Left renal pelvis (tissue), 4 donors: ENCODE results near the gene ZFP69B. TPM values are rescaled to one million over a fixed set of nuclear protein-coding genes. Genes with fewer than 3 reads are reported as not detected.
A peak's percentile ranks its signal among the peaks of the same experiment; 100 is the strongest.
"Not testable (repeated sequence)": the region's sequence is repeated elsewhere in the genome, so short reads cannot be mapped to it uniquely, and the experiment has no call there.

Experiments
- DNase-seq, 4 donors: peaks; one replicate each; pipeline ENCODE4 v3.0.0-alpha.2; 2013; ENCODE audit warnings: low read depth in 4 of 4, low spot score in 3 of 4
- polyA plus RNA-seq, 4 donors: library from polyadenylated mRNA; unstranded; fragments of 120-200 nt; gene quantifications; one replicate each; pipeline ENCODE4 v1.2.1, GENCODE V29; 2013; ENCODE audit not compliant: insufficient read length in 4 of 4

The ZFP69B gene
- polyA plus RNA-seq, 4 donors: 5.7 to 6.8 (median 6.0) TPM

DNA sequence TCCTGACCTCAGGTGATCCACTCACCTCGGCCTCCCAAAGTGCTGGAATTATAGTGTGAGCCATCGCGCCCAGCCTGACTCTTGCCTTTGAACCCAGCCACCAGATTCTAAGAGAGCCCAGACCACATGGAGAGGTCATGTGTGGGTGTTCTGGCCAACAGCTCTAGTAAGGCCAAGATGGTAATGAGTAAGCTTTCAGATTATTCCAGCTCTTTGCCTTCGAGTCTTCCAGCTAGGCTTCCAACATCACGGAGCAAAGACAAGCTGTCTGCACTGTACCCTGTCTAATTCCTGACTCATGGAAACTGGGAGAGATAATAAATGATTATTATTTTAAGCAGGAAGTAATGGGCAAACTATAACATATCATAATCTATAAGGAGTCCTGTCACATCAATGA, 14.8 kb upstream of the ZFP69B start:
- DNase-seq: no peak

DNA sequence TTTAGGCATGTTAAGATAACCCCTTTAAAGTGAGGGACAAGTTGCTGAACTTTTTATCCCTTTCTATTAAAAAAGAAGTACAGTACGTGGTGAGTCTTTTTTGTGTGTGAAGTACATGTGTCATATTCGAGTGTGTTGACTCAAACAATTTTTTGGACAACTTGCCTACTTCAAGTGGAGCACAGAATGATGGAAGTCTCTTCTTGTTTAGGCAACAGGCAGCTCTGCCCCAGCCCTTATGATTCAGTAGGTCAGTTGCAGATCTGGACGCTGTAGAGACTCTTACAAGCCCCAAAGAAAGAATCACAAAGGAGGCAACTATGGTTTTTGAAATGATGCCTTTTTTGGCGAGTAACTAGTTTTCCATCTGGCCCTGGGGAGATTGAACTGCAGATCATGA, 14.4 kb upstream of the ZFP69B start:
- DNase-seq: no peak

DNA sequence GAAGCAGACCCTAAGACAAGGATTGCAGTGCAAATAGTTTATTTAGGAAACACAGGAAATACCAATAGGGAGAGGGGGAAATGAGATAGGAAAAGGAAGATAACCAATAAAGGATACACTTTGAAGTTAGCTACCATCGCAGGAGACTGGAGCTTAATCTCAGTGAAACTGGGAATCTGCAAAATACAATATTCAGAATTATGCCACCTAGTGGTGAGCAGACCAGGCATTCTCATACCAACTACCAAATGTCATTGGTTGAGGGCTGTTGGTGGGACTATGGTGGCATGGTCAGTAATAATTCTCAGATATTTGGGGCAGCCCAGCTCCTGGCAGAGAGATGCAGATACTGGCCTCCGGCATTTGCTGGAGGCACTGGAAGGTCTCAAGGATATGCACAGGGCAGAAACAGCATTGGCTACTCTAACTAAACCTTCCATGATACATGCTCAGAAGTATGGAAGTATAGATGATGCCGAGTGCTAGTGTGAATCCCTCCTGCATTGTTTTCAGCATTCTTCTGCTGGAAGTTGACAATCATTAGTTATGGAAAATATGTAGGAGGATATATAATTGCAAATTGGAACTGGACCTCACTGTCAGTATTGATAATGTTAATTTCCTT, 11.8 kb upstream of the ZFP69B start:
- no peak for DNase-seq

DNA sequence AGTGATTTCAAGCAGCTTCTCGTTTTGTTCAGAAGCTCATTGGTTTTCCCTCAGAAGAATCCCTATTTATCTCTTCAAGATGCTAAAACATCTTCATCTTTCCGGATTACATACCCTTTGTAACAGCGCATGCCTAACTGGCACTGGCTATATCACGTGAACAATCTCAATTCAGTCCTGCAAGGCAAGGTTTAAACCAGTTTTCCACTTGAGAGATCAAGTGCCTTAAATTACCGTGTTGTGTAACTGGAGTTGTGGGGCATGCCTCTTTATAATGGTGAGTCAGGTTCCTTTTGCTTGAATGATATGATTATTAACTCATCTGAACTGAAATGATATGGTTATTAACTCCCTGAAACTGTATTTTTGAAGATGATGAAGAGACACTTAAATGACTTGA, 11.0 kb upstream of the ZFP69B start:
- DNase-seq: no peak

DNA sequence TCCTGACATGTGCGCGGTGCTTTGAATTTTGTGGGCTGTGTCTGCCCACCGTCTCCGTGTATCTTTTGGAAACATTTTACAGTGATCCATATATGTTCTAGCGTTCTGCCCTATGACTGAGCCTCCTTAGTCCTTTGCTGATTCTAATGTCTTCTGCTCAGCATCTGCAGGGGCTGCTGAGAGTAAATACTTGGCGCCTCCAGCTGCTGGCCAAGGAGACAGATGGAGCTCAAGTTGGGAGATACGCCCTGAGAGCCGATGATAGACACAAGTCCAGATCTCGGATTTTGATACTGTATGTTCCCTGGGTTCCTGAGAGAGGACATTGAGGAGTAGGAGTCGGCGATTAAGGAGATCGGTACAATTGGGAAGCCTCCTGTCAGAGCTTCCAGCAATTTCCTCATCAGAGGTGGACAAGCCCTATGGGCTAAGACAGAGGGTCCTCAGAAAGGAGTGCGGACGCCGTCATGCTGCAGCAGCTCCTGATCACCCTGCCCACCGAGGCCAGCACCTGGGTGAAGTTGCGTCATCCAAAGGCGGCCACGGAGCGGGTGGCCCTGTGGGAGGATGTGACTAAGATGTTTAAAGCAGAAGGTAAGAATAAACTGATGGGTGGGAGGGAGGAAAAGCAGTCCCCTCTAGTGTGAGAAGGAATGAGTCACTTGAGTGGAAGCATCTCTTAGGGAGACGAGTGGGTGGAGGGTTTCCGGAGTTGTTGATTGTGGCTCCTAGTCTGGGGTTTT, 390 bp downstream of the ZFP69B start:
- peak in 2 of 4 donors; percentile 14 to 29 for DNase-seq

DNA sequence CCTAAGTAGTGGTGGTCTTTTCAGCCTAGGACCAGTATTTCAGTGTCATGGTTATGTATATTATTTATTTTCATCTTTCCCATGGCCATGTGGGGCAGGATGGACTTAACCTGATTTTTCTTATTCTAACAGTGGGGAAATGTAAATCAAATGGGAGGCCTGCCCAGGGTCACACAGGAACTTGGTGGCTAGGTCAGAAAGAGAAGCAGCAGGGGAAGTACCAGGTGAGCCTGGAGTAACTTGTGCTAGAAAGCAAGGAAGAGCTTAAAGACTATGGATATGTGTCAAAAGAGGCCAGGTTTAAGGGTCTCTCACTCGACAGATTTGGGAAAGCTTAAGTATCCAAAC, 936 bp downstream of the ZFP69B start:
- DNase-seq: no peak

DNA sequence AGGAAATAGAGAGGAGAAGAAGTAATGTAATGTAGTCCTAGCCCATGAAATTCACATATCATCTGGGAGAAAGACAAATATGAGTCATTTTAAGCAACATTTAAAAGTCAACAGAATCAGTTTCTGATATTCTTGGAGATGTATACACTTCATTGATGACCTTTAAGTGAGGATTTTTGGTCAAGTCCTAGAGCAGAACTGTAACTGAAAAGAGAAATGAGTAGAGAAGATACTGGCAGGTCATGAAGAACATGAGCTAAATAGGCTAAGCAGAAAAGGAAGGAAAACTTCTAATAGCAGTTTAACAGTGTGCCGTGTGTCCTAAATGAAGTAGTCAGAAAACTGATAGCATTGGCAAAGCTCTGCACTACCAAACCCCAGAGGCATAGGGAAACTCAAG, 4.6 kb downstream of the ZFP69B start:
- no peak for DNase-seq

DNA sequence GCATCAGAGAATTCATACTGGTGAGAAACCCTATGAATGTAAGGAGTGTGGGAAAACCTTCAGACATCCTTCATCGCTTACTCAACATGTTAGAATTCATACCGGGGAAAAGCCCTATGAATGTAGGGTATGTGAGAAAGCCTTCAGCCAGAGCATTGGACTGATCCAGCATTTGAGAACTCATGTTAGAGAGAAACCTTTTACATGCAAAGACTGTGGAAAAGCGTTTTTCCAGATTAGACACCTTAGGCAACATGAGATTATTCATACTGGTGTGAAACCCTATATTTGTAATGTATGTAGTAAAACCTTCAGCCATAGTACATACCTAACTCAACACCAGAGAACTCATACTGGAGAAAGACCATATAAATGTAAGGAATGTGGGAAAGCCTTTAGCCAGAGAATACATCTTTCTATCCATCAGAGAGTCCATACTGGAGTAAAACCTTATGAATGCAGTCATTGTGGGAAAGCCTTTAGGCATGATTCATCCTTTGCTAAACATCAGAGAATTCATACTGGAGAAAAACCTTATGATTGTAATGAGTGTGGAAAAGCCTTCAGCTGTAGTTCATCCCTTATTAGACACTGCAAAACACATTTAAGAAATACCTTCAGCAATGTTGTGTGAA, 12.8 kb downstream of the ZFP69B start:
- DNase-seq: no peak

DNA sequence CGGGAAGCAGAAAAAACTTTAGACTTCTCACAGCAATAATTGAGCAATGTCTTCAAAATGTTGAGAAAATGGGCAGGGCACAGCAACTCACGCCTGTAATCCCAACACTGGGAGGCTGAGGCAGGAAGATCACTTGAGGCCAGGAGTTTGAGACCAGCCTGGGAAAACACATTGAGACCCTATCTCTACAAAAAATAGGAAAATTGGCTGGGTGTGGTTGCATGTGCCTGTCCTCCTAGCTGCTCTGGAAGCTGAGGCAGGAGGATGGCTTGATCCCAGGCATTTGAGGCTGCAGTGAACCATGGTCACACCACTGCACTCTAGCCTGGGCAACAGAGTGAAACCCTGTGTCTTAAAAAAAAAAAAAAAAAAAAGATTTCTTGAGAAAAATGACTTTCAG, 19.1 kb downstream of the ZFP69B start:
- no peak for DNase-seq

DNA sequence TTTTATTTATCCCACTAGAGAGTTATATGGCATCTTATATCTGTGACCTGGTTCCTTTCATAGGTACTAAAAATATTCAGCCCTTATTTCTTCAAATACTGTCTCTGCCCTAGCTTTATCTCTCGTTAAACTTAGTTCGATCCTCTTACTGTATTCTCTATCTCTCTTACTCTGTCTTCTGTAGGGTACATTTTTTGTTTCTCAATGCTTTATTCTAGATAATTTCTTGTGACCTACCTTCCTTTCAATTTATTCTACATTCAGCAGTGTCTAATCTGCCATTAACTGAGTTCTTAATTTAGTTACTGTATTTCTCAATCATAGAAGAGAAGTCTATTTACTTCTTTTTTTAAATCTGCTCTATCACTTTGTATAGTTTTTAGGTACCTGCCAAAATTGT, 25.0 kb downstream of the ZFP69B start:
- no peak for DNase-seq

DNA sequence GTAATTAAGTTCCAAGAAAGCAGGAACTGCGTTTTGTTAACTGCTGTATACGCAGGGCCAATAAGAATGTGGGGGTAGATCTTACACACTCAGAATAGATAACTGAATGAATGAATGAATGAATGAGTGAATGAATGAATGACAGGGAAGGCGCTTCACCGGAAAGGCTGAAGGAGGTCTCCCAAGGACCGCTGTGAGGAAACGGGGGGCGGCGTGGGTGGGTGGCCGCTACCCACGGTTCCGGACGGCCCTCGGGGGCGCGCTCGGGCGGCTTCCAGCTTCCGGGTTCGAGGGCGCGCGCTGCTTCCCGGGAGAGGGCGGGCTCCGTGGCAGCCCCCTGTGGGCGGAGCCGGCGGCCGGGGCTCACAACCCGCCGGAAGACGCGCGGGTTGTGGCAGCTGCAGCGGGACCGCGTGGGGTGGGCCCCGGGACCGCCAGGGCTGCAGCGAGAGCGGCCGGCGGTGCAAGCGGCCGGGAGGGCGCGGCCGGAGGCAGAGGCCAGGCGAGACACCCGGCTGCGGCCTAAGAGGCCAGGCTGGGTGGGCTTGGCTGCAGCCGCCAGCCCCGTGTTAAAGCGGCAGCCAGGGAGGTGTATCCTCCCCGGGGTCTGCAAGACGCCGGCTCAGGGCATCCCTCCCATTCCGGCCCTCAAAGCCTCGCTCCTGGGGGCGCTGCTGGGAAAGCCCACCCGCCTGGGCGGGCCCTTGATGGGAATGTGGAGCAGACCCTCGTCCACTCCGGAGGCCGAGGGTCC, 26.8 kb downstream of the ZFP69B start, which contains the start of gene ZFP69:
Gene ZFP69 (plus strand): TSS at position 367 of the 754 bp plus-strand sequence. CDS start 2,072 bp downstream, outside the sequence.
- DNase-seq: peak; percentile 35 to 56 (median 47)

DNA sequence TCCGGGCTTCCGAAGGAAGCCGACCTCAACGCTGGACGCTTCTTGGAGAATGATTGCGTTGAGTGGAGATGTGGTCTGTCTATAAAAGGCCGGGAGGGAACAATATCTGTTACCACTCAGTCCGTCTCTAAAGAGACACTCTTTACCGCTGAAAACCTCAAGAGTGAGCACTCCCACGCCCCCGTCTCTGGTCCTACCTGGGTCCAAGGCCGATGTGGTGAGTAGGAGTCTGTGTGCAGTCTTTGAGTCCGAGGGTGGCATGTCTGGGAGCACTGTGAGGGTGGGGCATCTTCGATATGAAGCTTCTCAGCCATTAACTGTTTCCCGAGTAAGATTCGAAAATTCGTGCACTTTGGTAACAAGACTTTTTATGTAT, 27.4 kb downstream of the ZFP69B start:
- peak in 2 of 4 donors; percentile 8 to 16 for DNase-seq

DNA sequence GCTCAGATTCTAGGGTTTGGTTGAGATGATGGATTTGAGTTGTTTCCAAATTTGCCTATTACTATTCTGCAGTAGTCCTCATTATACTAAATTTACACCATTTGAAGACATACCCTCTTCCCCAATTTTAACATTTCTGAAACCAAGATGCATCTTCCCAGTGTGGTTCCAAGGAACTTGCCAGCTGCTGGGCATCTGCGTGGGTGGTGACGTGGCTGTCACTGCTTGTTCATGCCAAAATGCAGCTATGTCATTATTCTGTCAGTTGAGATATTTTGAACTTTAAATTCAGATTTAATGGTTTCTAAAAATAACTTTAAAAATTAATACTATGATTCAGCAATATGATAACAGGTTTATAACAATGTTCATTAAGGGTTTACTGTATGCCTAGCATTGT, 28.0 kb downstream of the ZFP69B start:
- no peak for DNase-seq

DNA sequence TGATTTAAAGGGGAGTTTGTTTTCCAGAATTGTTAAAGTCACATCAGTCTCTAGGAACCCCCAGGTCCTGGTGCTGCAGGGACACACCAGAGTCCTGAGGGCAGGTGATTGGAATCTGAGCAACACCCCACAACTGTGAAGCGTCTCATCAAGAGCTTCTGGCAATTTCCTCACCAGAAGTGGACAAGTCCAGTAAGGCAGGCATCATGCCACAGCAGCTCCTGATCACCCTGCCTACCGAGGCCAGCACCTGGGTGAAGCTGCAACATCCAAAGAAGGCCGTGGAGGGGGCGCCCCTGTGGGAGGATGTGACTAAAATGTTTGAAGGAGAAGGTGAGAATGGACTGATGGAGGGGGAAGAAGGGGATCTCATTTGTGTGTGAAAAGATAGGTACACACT, 28.9 kb downstream of the ZFP69B start:
- DNase-seq: no peak

DNA sequence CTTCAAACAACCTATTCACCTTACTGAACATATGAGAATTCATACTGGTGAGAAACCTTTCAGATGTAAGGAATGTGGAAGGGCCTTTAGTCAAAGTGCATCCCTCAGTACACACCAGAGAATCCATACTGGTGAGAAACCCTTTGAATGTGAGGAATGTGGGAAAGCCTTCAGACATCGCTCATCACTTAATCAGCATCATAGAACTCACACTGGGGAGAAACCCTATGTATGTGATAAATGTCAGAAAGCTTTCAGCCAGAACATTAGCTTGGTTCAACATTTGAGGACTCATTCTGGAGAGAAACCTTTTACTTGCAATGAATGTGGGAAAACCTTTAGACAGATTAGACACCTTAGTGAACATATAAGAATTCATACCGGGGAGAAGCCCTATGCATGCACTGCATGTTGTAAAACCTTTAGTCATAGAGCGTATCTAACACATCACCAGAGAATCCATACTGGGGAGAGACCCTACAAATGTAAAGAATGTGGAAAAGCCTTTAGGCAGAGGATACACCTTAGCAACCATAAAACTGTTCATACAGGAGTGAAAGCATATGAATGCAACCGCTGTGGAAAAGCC, 45.1 kb downstream of the ZFP69B start:
- DNase-seq: no peak

DNA sequence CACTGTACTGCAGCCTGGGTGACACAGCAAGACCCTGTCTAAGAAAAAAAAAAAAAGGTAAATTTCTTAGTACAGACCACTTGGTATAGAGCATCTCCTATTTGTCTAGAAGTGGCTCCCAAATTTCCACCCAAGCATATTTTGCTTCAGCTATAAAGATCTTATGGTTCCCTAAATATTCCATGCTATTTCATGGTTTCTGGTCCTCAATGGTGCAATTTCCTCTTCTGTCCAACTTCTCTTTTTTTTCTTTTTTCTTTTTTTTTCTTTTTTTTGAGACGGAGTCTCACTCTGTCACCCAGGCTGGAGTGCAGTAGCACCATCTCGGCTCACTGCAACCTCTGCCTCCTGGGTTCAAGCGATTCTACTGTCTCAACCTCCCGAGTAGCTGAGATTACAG, 52.4 kb downstream of the ZFP69B start:
- DNase-seq: not testable (repeated sequence)

DNA sequence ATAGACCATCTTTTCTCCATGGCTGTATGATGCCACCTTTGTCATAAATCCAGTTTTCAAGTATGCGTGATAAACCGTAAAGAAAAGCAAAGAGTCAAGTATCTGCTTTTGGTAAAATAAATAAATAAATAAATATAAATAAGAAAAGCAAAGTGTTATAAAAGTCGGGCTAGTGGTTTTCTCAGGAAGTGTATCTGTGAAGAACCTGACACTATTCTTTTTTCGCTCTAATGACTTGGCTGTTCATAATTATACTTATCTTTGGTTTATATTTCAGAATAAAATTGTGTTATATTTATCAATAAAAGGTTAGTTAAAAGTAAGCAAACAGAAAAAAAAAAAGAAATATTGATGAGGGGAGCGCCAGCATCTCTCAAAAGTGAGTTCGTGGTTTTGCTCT, 57.7 kb downstream of the ZFP69B start:
- DNase-seq: no peak

DNA sequence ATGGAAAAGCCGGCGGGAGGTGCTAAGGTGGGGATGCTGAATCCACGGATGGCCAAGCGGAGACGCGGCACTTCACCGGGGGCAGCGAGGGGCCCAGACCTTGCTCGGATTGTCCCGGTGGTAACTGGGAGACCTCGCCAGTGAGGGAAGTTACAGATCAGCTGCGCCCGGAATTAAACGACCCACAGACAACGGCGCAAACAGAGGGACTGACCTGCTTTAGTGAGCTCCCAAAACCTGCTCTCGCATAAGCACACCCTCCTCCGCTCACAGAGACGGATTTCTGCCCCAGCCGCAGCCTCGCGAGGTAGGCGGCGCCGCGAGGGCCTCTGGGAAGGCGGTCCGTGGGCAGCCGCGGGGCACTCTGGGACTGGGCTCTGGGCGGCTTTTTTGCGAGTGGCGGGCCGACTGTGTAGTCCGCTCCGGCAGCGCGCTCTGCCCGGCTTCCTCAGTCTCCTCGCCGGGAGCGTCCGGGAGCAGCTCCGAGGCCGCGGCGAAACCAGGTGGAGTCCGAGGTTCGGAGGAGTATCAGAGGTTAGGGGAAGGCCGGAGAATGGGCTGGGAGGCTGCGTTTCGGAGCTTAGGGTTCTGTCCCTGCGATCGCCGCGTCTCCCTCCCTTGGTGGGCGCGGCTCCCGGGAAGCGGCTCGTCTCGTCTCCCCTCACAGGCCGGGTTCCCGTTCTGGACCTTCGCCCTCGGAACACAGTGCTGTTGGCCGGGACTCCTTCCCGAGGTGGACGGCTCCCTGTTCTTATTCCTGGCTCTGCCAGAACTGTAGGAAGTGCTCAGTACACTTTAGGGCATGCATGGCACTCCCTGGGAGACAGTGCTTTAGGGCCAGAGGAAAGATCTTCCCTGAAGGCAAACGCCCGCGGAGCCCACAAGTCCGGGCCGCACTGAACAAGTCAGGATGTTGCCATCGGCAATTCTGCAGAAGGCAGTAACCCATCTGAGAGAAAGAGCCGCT, 58.4 kb downstream of the ZFP69B start, which contains the start of gene EXO5:
Gene EXO5 (plus strand): TSS at position 393 of the 967 bp plus-strand sequence. CDS start 5,778 bp downstream, outside the sequence.
- peak in 3 of 4 donors; percentile 48 to 54 (median 53) for DNase-seq
